NCI-H2107 (cell line): ENCODE measurements around the gene ARL17B.
"Not testable (repeated sequence)": the region's sequence is repeated elsewhere in the genome, so short reads cannot be mapped to it uniquely, and the experiment has no call there.

ENCODE experiments used
- DNase-seq: peaks from one replicate; lab custom pipeline; 2025; lab: John Stamatoyannopoulos, UW

ARL17B gene

DNA sequence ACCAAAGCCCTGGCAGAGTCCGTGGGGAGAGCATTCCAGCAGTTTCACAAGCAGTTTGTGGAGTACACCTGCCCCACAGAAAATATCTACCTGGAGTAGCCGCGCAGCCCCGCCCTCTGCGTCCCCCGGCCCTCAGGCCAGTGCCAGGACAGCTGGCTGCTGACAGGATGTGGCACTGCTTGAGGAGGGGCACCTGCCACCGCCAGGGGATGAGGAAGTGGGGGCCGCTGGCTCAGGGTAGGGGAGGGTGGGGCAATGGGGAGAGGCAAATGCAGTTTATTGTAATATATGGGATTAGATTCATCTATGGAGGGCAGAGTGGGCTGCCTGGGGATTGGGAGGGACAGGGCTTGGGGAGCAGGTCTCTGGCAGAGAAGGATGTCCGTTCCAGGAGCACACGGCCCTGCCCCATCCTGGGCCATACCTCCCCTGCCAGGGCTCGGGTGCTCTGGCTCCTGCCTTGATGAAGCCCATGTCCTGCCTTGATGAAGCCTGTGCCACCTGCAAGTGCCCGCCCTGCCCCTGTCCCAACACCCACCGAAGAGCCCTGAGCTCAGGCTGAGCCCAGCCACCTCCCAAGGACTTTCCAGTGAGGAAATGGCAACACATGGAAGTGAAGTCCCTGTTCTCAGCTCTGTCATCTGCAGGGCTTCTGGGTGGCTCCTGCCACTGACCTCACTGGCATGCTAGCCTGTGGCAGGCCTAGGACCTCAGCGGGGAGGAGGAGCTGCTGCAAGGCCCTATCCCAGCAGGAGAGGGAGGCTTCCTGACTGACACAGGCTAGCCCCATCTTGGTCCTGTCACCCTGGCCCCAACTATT is 116.4 kb downstream of the ARL17B start:
- DNase-seq, result not testable (repeated sequence)

DNA sequence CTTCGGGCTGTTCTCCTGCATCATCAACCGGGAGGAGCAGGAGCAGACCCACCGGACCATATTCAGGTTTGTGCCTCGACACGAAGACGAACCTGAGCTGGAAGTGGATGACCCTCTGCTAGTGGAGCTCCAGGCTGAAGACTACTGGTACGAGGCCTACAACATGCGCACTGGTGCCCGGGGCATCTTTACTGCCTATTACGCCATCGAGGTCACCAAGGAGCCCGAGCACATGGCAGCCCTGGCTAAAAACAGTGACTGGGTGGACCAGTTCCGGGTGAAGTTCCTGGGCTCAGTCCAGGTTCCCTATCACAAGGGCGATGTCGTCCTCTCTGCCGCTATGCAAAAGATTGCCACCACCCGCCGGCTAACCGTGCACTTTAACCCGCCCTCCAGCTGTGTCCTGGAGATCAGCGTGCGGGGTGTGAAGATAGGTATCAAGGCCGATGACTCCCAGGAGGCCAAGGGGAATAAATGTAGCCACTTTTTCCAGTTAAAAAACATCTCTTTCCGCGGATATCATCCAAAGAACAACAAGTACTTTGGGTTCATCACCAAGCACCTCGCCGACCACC is 117.1 kb downstream of the ARL17B start:
- not testable (repeated sequence) for DNase-seq

DNA sequence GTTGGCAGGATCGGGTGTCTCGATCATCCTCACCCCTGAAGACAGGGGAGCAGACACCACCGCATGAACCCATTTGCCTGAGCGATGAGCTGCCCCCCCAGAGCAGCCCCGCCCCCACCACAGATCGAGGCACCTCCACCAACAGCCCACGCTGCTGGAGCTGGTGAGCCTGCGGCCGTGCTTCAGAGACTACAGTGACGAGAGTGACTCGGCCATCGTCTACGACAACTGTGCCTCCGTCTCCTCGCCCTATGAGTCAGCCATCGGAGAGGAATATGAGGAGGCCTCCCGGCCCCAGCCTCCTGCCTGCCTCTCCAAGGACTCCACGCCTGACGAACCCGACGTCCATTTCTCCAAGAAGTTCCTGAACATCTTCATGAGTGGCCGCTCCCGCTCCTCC is 117.6 kb downstream of the ARL17B start:
- DNase-seq, result not testable (repeated sequence)

- not testable (repeated sequence) for DNase-seq
These were observed 118.1 kb downstream of the ARL17B start for GRCh38 chr17:46243505-46243904.

GRCh38 chr17:46231359-46231758 is 130.2 kb downstream of the ARL17B start:
- DNase-seq, result not testable (repeated sequence)

GRCh38 chr17:46225274-46225794 is 136.2 kb downstream of the ARL17B start:
- peak; percentile 97 for DNase-seq

DNA sequence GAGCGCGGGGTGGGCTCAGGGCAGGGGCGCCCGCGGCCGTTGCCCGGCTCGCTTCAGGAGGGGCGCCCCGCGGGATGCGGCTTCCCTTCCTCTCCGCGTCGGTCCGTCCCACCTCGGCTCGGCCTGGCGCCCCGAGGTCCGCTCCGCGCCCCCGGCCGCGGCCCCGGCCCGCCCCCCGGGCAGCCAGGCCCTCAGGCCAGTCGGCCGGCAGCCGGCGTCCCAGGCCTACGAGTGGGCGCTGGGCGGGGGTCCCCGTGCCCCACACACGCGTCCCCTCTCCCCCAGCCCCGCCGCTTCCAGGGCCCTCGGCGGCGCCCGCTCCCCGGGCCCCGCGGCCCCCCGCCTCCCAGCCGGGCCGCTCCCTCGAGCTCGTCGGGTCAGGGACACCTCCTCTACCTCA is 136.7 kb downstream of the ARL17B start:
- not testable (repeated sequence) for DNase-seq
